Mucosa of descending colon (tissue), 3 donors: ENCODE results near the gene PTPRS. TPM values are rescaled to one million over a fixed set of nuclear protein-coding genes. Genes with fewer than 3 reads are reported as not detected.

Source experiments
- ATAC-seq: fragments of 200-7000 bp; cut with Tn5 transposase; one replicate; pipeline ENCODE4 v1.9.1; 2020; ENCODE audit warnings: mild to moderate bottlenecking, moderate library complexity
- DNase-seq, 3 donors: peaks; one replicate each; pipeline ENCODE4 v3.0.0-alpha.2; 2020
- H3K36me3 ChIP-seq: fragments of 200-600 bp; one replicate; pipeline ENCODE4 v1.8.0; 2021; ENCODE audit warnings: low read depth, mild to moderate bottlenecking
- H3K4me1 ChIP-seq: fragments of 200-600 bp; one replicate; pipeline ENCODE4 v1.8.0; 2021; ENCODE audit warnings: low read depth, mild to moderate bottlenecking
- H3K4me3 ChIP-seq: fragments of 200-600 bp; one replicate; pipeline ENCODE4 v1.8.0; 2021; ENCODE audit warnings: mild to moderate bottlenecking
- H3K9me3 ChIP-seq: fragments of 200-600 bp; one replicate; pipeline ENCODE4 v1.8.0; 2021; ENCODE audit warnings: mild to moderate bottlenecking
- intact Hi-C, 2 donors: fragments of 100-400 bp; cut with DNase I in 1 of 2; cut with micrococcal nuclease in 1 of 2; formaldehyde crosslinking; loops; one replicate each; pipeline versions ENCODE4 v1.11.0 to v1.11.1; 2022; cut with DNase I, micrococcal nuclease
- total RNA-seq, 3 donors: library from RNA; stranded (reverse); fragmentation: NEBNext Ultra II Directional in 2 of 3; extraction: Animal tissue kit (Norgen Biotek cat#: 25700) in 2 of 3; gene quantifications; one replicate each; pipeline versions ENCODE4 v1.2.1 to v1.2.4, GENCODE V29; 2021 to 2023
- TF ChIP-seq, protein P1 (sequence below): fragments of 200-600 bp; IDR thresholded peaks from one replicate; pipeline ENCODE4 v1.8.0; 2022; ENCODE audit warnings: antibody characterized with exemption, mild to moderate bottlenecking
- donor health status: DM: no; HTN: no; CAD: no; lungs with moderate emphysema.
- donor health status: DM: no; HTN: no; CAD: no.
- donor health status: DM: no; HTN: yes; CAD: no.

Gene PTPRS
- total RNA-seq, 3 donors from 2014 or later: 7.2 to 131 (median 22.5) TPM

DNA sequence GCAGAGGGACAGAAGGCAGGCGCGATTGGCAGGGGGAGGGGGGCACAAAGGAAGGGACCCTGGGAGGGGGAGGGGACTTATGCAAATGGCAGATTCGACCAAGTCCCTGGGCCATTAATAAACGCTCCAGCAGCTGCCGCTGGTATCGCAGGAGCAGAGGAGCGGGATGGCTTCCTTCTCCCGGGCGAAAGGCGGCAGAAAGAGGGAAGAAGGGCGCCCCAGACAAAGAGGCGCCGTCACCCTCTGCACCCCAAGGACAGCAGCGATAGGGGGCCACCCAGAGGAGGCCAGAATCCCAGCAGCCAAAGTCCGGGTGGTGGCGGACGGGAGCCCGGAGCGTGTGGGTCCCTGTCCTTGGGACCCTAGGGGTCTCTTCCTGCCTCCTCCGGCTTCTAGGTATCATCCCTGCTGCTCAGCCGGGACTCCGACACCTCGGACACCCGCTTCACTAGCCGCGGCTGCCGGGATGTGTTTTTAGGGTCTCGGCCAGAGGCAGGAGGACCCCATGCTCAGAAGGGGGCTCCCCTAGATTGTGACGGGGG lies 1.9 kb downstream of the PTPRS start:
- Histone ChIP-seq H3K4me3 (no peak overlapping the region), H3K9me3 (no peaks in the 10 kb centered on the region), H3K4me1 (peaks cover 4% of the 10 kb centered on the region), H3K36me3 (no peaks in the 10 kb centered on the region)
- TF ChIP-seq, protein P1, sequence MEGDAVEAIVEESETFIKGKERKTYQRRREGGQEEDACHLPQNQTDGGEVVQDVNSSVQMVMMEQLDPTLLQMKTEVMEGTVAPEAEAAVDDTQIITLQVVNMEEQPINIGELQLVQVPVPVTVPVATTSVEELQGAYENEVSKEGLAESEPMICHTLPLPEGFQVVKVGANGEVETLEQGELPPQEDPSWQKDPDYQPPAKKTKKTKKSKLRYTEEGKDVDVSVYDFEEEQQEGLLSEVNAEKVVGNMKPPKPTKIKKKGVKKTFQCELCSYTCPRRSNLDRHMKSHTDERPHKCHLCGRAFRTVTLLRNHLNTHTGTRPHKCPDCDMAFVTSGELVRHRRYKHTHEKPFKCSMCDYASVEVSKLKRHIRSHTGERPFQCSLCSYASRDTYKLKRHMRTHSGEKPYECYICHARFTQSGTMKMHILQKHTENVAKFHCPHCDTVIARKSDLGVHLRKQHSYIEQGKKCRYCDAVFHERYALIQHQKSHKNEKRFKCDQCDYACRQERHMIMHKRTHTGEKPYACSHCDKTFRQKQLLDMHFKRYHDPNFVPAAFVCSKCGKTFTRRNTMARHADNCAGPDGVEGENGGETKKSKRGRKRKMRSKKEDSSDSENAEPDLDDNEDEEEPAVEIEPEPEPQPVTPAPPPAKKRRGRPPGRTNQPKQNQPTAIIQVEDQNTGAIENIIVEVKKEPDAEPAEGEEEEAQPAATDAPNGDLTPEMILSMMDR: no peak
- intact Hi-C loops: no loop called here
- ATAC-seq (no peak), DNase-seq (no peak)

DNA sequence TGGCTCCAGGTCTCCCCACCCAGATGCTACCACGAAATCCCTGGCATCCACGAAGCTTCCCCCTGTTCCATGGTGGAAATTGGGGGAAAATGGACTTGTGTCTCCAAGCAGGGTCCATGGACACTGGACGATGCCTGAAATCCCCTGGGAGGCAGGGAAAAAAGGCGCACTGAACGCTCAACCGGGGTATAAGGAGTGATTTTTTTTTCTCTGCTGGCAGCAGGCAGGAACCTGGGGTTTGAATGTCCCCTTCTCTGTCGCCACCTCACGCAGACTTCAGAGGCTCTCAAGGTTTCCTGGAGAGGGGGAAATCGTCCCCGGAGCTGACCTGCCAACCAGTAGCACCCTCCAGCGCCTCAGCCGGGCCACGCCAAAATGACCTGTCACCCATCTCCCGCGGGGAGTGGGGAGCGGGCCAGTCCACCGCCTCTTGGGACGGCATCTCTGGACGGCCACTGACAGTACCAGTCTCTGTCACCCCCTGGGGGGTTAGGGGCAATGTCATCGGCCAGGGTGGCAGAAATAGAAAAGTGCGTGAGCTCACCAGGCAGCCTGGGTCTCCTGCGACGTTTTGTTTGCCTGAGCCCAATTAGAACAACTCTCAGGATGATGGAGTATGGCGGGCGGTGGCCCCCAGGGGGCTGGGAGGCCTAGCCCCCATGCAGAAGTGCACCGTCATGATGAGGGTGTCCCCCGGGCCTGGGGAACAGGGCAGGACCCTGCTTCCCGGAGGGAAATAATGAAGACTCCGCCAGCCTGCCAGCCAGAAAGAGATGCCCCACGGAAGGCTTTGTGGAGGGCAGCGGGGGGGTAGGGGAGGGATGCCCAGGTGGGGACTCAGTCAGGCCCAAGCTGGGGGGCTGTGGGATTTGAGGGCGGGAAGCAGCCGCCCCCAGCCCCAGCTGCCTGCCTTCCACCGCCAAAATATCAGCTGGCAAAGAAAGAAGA lies 2.6 kb downstream of the PTPRS start:
- TF ChIP-seq, protein P1: no peak
- DNase-seq (no peak), ATAC-seq (no peak)
- H3K4me1 ChIP-seq: peaks cover 4% of the 10 kb centered on the region
- no peaks in the 10 kb centered on the region for H3K36me3 ChIP-seq
- no peaks in the 10 kb centered on the region for H3K9me3 ChIP-seq
- no peak overlapping the region for H3K4me3 ChIP-seq
- intact Hi-C loops: no loop called here

DNA sequence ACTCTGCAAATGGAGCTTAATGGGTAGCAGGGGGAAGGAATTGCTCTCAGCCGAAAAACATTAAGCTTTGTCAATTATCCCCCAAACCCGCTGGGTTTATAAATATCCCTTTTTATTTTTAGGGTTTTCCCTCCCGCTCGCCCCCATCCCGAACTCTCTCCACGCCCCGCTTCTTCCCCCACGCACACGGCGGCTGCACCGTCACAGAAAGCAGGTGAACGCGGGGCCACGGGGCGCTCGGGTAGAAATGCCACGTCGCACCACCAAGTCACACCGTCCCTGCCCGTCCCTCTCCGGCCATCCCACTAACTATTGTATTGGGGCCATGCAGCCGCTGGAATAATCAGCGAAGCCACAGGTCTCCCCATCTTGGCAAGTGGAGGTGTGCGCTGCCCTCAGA lies 3.5 kb downstream of the PTPRS start:
- ATAC-seq (no peak), DNase-seq (no peak)

DNA sequence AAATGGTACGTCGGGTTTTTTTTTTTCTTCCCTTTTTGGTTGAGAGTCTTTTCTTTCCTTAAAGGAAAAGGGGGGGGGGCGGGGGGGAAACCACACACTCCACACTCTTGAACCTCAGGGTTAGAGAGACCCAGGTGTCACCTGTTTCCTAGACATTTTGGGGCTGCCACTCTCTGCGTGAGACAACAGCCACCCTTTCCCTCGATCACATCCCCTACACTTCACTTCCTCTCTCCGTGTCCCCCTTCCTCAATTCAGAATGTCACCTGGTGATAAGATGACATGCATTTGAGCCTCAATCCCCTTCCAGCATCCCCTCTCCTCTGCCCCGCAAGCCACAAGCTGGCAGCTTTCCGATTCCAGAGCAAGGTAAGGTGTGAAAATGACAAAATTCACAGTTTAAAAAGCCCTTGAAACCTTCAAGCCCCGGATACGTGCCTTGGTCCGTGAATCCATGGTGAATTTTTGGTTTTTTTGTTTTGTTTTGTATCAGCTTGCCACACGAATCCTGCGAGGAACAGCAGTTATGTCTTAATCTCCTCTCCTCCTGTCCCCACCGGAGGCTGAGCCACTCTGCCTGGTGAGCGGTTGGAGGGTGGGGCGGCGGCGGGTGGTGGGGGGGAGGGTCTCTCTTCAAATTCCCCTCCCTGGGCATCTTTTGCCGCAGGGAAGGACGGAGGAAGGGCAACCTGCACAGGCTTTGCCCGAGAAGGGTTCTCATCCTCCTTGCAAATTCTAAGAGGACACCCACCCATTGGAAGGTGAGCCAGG lies 4.2 kb downstream of the PTPRS start:
- intact Hi-C loops: no loop called here
- H3K4me1 ChIP-seq: peaks cover 4% of the 10 kb centered on the region
- H3K4me3 ChIP-seq: no peak overlapping the region
- DNase-seq (no peak), ATAC-seq (no peak)
- H3K36me3 ChIP-seq: no peaks in the 10 kb centered on the region
- TF ChIP-seq, protein P1: no peak
- no peaks in the 10 kb centered on the region for H3K9me3 ChIP-seq

More for the DNA sequence above, 3.5 kb downstream of the PTPRS start:
- Histone ChIP-seq H3K9me3 (no peaks in the 10 kb centered on the region), H3K4me3 (no peak overlapping the region), H3K36me3 (no peaks in the 10 kb centered on the region), H3K4me1 (peaks cover 4% of the 10 kb centered on the region)
- TF ChIP-seq, protein P1: no peak
- intact Hi-C loops: no loop called here

DNA sequence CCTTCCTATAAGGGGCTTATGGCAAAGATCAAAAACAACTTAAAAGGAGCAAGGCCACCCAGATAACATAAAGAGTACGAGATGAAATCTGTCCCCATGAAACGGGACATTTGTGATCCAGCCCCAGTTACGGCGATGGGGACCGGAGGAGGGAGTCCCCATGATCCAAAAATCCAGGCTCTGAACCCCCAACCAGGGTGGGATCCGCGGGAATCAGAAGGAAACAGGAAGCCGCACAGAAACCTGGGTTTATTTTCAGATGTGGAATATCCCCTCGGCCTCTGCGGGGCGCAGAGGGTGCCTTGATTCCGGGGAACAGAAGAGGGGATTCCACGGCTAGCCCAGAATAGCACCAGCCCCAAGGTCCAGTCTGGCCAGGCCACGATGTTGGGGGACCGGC lies 5.0 kb downstream of the PTPRS start:
- TF ChIP-seq, protein P1: no peak
- Histone ChIP-seq H3K4me3 (no peak overlapping the region), H3K9me3 (no peaks in the 10 kb centered on the region), H3K4me1 (peaks cover 4% of the 10 kb centered on the region), H3K36me3 (no peaks in the 10 kb centered on the region)
- DNase-seq (no peak), ATAC-seq (no peak)
- intact Hi-C loops: no loop called here
